NCI-H2196 treated with DMSO at 0.1 percent for 48 hours (cell line): ENCODE results near the gene AP4S1.
"Not testable (repeated sequence)": the region's sequence is repeated elsewhere in the genome, so short reads cannot be mapped to it uniquely, and the experiment has no call there.

Experiments
- DNase-seq: peaks from one replicate; lab custom pipeline; 2025; ENCODE audit not compliant: unreplicated experiment; lab: John Stamatoyannopoulos, UW

The AP4S1 gene

DNA sequence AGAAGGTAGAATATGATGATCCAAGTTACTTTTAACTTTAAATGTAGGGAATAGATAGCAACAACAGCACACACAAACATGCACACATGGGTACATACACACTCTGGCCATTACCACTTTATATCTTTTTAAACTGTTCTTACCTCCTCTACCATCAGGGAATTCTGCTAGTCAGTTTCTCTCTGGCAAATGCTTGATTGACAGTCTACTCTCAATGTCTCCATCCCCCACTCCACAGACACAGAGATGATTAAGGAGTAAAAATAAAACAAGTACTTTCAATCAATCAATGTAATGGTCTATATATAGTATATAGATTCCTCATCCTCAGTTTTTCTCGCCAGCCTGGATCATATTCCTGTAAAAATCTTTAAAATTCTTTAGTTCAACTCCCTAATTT, 16.9 kb downstream of the AP4S1 start:
- no peak for DNase-seq

DNA sequence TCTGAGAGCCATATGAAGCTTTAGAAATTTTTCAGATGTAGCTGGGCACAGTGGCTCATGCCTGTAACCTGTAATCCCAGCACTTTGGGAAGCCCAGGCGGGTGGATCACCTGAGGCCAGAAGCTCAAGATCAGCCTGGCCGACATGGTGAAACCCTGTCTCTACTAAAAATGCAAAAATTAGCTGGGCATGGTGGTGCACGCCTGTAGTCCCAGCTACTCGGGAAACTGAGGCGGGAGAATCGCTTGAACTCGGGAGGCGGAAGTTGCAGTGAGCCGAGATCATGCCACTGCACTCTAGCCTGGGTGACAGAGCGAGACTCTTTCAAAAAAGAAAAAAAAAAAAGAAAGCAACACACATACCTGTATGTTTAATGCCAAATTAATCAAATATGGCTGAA, 17.4 kb downstream of the AP4S1 start:
- not testable (repeated sequence) for DNase-seq

DNA sequence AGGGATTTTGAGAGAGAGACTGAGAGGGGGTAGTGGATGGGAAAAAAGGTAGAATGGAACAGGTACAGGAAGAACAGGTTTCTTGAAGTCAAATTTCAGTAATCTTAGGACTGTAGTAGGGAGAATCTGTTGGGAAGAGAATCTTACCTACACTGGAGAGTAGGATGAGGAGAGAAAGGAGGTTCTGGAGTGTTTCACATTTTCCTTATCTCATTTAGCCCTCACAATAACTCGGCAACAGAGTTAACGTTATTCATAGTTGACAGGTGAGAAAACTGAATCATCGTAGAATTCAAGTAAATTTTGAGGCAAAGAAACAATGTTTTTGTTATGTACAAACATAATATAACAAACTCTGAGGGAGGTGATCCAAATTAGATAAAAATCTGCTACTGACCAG, 17.9 kb downstream of the AP4S1 start:
- no peak for DNase-seq

DNA sequence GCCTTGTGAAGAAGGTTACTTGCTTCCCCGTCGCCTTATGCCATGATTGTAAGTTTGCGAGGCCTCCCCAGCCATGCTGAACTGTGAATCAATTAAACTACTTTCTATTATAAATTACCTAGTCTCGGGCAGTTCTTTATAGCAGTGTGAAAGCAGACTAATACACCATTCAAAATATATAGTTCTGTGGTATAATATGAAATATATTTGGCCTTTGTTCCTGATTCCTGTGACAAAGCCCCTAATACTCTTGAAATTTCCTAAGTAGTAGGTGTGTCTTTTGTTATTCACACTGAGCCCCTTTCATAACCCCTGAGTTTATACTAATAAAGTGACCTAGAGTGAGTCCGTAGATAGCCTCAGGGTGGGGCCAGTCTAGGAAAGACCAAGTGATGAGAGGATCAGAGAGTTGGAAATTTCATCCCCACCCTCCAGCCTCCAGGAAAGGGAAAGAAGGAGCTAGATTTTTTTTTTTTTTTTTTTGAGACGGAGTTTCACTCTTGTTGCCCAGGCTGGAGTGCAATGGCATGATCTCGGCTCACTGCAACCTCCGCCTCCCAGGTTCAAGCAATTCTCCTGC, 20.1 kb downstream of the AP4S1 start:
- no peak for DNase-seq

DNA sequence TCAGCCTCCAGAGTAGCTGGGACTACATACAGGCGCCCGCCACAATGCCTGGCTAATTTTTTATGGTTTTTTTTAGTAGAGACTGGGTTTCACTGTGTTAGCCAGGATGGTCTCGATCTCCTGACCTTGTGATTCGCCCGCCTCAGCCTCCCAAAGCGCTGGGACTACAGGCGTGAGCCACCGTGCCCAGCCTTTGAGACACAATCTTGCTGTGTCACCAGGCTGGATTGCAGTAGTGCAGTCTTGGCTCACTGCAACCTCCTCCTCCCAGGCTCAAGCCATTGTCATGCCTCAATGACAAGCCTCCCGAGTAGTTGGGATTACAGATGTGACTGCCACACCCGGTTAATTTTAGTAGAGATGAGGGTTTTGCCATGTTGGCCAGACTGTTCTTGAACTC, 22.1 kb downstream of the AP4S1 start:
- DNase-seq, result no peak

DNA sequence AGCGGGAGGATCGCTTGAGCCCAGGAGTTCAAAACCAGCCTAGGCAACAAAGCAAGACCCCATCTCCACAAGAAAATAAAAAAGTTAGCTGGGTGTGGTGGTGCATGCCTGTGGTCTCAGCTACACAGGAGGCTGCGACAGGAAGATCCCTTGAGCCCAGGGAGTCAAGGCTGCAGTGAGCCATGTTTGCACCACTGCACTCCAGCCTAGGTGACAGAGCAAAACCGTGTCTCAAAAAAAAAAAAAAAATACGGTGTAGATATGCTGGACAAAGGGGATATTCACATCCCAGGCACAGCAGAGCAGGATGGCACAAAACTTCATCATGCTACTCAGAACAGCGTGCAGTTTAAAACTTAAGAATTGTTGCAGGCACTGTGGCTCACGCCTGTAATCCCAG, 25.6 kb downstream of the AP4S1 start:
- no peak for DNase-seq

DNA sequence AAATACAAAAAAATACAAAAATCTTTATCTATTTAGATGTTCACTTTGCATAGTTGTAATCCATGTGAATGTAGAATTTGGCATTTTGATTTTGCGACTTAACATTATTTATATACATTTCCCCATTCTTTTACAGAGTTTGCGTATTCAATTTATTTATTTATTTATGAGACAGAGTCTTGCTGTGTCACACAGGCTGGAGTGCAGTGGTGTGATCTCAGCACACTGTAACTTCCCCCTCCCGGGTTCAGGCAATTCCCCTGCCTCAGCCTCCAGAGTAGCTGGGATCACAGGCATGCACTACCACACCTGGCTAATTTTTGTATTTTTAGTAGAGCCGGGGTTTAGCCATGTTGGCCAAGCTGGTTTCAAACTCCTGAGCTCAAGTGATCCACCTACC, 26.1 kb downstream of the AP4S1 start:
- DNase-seq, result no peak

DNA sequence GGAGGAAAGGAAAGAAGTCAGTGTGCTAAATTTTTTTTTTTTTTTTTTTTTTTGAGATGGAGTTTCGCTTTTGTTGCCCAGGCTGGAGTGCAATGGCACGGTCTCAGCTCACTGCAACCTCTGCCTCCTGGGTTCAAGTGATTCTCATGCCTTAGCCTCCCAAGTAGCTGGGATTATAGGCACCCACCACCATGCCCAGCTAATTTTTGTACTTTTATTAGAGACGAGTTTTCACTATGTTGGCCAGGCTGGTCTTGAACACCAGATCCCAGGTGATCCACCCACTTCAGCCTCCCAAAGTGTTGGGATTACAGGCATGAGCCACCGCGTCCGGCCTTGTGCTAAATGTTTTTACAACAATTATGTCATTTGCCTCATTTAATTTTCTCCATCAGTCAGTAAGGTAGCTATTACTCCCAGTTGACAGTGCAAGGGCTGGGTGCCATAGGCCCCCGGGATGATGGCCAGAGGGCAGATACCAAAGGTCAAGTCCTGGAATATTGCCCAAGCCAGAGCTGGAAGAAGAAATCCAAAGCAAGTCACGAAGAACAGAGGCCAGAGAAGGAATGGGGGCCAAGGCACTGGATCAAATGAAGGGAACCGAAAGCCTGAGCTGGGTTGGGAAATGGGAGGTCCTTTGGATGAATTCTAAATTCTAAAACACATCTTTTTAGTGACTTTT, 27.6 kb downstream of the AP4S1 start:
- not testable (repeated sequence) for DNase-seq

DNA sequence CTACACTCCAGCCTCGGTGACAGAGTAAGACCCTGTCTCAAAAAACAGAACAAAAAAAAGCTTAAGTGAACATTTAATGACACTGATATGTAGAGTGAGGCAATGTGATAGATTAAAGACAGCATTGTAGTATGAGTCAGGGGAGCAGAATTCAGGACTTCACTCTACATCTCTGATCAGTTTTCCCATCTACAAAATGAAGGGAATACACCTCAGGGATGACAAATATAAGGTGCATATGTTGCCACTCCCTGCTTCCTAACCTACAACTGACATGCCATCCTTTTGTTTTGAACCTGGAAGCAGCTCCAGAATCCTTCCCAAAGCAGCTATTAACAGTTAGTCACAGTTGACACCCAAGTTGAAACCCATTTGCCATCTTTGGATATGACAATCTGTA, 31.6 kb downstream of the AP4S1 start:
- no peak for DNase-seq

DNA sequence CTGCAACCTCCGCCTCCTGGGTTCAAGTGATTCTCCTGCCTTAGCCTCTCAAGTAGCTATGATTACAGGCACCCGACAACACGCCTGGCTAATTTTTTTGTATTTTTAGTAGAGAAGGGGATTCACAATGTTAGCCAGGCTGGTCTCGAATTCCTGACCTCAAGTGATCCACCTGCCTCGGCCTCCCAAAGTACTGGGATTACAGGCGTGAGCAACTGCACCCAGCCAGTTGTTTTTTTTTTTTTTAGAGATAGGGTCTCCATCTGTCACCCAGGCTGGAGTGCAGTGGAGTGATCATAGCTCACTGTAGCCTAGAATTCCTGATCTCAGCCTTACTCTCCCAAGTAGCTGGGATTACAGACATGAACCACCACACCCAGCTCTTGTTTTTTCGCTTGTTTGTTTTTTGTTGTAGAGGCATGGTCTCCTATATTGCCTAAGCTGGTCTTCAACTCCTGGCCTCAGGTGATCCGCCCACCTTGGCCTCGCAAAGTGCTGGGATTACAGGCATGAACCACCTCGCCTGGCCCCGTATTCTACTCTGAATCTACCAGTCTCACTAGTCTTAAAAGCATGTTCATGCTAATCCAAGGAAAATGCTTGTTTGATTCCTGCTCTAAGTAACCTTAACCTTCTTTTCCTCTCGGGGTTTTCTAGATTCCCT, 32.4 kb downstream of the AP4S1 start:
- DNase-seq, result no peak

DNA sequence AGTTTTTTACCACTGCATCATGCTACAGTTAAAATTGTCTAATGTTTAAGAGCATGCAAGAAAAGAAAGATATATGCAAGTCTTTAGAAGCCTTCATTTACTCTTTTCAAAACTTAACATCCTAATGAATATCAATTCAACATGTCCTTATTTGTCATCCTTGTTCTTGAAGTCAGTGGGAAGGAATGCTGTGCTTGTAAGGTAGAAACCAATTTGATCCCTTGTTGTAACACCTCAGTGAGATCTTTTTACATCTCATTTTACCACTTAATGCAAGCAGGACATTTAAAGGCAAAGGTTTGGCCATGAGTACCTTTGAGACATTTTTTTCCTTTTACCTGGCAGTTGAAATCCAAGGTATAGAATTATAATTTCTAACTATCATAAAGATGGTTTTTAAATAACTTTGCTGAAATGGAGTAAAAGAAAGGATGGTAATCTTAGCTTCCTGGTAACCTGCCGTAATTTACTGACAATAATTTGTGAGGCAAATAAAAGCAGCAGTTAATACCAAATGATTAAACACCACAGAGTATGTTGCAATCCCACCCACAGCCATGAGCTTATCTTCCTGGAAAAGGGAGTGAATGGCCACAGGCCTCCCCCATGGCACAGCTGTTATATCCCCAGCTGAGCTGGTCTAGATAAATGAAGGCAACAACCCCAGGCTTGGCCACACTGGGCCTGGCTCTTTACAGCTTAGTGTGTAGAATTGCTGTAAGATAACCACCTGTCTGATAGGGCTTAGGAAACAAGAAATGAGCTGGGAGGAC, 33.9 kb downstream of the AP4S1 start:
- no peak for DNase-seq

DNA sequence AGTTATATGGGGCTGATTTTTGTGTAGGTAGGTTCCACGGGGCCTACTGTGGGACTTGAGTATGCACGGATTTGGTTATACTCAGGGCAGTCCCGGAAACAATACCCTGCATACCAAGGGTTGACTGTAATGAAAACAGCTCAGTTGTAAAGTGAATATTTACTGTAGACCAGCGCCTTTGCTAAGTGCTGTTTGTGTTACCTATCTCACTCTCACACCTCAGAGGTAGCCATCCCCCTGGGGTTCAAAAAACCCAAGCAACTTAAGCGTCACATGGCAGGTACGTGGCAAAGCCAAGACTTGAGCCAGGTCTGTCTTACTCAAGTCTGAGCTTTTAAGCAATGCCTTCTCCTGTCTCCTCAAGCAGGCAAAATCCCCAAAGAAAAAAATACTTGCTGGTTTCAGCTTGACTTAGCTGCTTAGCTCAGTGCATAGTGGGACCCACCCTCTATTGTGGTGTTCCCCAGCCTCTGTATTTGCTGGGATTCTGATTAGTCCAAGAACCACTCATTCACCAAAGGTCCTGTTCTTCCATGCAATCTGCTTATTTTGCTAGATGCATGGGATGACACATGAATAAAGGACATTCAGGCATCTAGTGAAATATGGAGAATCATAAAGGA, 34.9 kb downstream of the AP4S1 start:
- DNase-seq, result no peak

DNA sequence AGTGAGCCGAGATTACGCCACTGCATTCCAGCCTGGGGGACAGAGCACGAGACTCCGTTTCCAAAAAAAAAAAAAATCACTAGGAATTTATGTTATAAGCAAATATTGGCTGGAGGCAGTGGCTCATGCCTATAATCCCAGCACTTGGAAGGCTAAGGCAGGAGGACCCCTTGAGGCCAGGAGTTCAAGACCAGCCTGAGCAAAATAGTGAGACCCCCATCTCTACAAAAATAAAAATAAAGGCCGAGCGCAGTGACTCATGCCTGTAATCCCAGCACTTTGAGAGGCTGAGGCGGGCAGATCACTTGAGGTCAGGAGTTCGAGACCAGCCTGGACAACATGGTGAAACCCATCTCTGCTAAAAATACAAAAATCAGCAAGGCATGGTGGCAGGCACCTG, 37.5 kb downstream of the AP4S1 start:
- not testable (repeated sequence) for DNase-seq

DNA sequence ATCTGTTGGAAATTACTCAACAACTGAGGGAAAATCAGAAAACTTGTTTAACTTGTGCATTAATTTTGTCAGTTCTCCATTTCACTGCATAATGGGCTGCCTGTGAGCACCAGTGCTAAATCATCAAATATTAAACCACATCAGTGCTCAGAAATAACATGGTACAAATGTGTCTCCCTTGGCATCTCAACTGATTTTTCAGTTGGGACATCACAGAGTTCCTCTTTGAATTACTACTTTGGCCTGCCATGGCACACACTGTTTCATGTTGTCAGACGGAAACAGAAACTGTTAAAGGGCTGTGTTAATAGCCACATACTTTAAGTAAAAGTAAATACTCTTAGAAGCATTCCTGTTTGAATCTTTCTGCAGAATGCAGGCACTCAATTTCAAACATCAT, 42.8 kb downstream of the AP4S1 start:
- DNase-seq, result no peak

DNA sequence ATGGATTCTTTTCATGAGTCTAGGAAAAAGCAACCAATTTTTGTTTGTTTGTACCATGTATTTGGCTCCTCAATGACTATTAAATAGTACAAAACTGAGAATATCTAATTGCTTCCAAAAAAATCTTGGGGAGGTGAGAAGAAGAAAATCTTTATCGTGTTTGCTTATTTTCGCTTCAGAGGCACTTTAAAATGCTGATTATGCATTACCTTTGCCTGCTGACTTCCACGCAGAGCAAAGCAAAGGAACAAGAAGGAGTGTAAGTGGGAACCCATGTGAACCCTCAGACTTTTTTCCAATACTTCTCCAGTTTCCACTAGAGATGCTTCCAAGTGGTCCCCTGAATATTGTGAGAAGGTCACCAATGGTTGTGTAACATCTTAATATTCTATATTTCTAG, 43.9 kb downstream of the AP4S1 start:
- DNase-seq, result no peak

DNA sequence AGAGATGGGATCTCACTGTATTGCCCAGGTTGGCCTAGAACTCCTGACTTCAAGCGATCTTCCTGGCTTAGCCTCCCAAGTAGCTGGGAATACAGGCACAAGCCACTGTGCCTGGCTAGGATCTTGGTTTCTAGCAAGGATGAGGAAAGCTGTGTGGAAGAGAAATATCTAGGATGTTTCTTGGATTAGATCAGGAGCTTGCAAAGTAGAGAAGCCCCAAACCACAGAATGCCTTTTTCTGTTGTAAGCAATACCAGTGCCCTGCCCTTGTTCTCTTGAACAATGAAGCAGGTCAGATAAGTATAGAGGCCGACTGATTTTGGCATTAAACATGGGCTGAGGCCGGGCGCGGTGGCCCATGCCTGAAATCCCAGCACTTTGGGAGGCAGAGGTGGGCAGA, 45.0 kb downstream of the AP4S1 start:
- no peak for DNase-seq

DNA sequence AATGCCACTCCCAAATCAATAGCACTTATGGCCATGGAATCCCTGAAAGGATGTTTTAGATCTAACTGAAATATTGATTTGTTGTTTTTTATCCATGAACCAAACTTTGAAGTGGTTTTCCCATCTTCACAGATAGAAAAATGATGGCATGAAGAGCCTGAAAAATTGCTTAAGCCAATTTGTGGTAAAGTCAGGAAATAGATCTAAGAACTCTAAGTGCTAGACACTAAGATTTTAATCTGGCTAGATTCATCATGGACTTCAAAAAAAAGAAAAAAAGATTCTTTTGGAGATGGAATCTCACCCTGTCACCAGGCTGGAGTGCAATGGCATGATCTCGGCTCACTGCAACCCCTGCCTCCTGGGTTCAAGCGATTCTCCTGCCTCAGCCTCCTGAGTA, 45.7 kb downstream of the AP4S1 start:
- DNase-seq, result no peak

DNA sequence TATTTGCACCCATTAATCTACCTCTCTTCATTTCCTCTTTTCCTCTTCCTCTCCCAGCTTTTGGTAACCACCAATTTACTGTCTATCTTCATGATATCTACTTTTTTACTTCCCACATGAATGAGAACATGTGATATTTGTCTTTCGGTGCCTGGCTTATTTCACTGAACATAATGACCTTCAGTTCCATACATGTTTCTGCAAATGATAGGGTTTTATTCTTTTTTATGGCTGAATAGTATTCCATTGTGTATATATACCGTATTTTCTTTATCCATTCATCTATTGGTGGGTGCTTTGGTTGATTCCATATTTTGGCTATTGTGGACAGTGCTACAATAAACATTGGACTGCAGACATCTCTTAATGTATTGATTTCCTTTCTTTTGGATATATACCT, 49.7 kb downstream of the AP4S1 start:
- no peak for DNase-seq

DNA sequence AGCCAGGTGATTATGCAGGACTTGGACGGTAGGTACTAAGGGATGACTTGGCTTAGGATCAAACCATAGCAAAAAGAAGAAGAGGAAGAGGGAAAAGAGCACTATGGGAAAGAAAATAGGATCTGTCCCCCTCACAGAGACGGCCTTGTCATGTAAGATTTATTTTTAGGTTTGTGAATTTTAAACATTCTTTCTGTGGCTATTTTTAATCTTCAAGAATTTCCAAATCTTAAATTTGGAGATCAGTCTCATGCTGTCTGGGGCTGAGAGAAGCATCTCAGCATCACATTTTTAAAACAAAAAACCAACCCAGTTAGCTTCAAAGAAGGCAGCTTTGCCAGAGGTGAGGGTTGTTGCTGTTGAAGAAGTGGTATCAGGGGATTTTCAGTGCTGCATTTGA, 53.3 kb downstream of the AP4S1 start:
- no peak for DNase-seq

DNA sequence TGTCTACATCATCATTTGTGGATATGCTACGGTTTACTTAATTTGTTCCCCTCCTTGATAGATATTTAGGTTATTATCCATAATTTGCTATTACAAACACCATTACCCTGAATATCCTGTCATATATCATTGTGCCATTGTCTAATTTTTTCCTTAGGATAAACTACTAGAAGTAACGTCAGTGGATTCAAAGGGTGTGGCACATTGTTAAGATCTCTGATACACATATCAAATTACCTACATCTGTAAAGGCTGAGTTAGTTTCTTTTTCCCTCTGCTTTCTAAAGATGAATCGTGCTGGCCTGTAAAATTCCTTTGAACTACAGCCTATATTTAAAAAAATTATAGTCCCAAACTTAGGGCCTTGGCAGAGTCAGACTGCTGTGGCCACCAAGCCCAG, 54.6 kb downstream of the AP4S1 start:
- no peak for DNase-seq

DNA sequence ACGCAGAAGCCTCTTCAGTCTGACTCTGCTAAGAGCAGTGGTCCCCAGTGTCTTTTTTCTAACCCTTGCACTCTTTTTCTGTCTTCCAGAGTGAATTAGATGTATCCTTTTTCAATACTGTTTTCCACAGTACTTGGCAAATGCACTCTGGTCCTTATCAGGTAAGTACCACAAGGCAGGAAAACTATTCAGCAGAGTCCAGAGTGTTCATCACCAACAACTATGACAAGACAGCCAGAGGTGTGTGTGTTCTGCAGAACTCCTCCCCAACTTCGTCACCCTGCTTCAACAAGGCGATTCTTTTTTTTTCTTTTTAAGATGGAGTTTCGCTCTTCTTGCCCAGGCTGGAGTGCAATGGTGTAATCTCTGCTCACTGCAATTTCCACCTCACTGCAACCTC, 55.0 kb downstream of the AP4S1 start:
- no peak for DNase-seq

DNA sequence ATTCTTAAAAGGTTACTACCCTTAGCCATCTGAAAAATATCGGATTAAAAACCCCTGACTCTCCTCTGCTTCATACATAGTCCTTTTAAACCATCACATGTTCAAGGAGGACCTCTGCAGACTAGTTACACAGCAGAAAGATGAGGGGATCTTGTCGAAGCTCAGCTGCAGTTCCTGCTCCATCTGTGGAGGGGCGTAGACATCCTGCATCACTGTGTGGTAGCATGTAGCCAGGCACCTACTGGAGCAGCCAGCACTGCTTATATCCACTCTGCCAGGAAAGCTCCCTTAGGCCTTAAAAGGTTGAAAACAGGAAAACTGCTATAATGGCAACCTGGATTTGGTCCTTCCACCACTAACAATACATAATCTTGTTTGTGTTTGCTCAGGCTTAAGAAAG, 58.3 kb downstream of the AP4S1 start:
- no peak for DNase-seq
